SK-N-SH (cell line): Measurements from ENCODE around the gene PARD3.

Experiments
- CTCF ChIP-seq: fragments of 200-600 bp; sonication (generic); IDR thresholded peaks from 2 replicates; pipeline ENCODE4 v1.6.1; 2017; ENCODE audit warnings: antibody characterized with exemption, mild to moderate bottlenecking, moderate library complexity
- JUND ChIP-seq: IDR thresholded peaks from 2 replicates; pipeline ENCODE4 v1.4.0; 2012
- RXRA ChIP-seq: IDR thresholded peaks from 2 replicates; pipeline ENCODE4 v1.4.0; 2012; ENCODE audit warnings: low read depth, mild to moderate bottlenecking, borderline replicate concordance
- TAF1 ChIP-seq: IDR thresholded peaks from 2 replicates; pipeline ENCODE4 v1.6.1; 2012; ENCODE audit warnings: low read depth, mild to moderate bottlenecking, low read length, moderate library complexity, borderline replicate concordance
- ZBTB33 ChIP-seq: IDR thresholded peaks from 2 replicates; pipeline ENCODE4 v1.4.0; 2012; ENCODE audit warnings: low read depth, borderline replicate concordance

- TF ChIP-seq CTCF = no peak
- no peak for TF ChIP-seq ZBTB33
- no peak for TF ChIP-seq RXRA
- TF ChIP-seq TAF1 = no peak
- TF ChIP-seq JUND = no peak
These were observed 425.3 kb downstream of the PARD3 start for GRCh38 chr10:34389801-34390200.
